HG03135 (cell line): Measurements from ENCODE around the gene CLK2.
"Not testable (repeated sequence)": the region's sequence is repeated elsewhere in the genome, so short reads cannot be mapped to it uniquely, and the experiment has no call there.

Experiments used
- ATAC-seq: cut with Tn5 transposase; IDR thresholded peaks from one replicate; pipeline ENCODE4 v1.9.1; 2021; ENCODE audit warnings: mild to moderate bottlenecking, moderate library complexity; ENCODE audit not compliant: unreplicated experiment

CLK2 gene

DNA sequence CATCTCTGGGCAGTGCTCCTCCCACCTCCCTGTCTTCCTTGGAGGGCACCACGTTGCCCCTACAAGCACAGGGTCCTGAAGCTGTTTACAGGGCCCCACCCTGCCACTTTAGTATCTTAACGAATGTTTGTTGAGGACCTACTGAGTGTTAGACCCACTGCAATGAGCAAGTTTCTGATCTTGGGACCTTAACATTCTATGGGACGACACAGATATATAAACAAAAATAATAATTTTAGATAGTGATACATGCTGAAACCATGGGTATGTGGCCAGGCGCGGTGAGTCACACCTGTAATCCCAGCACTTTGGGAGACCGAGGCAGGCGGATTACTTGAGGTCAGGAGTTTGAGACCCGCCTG is 28.2 kb downstream of the CLK2 start:
- peak; percentile 11 for ATAC-seq

DNA sequence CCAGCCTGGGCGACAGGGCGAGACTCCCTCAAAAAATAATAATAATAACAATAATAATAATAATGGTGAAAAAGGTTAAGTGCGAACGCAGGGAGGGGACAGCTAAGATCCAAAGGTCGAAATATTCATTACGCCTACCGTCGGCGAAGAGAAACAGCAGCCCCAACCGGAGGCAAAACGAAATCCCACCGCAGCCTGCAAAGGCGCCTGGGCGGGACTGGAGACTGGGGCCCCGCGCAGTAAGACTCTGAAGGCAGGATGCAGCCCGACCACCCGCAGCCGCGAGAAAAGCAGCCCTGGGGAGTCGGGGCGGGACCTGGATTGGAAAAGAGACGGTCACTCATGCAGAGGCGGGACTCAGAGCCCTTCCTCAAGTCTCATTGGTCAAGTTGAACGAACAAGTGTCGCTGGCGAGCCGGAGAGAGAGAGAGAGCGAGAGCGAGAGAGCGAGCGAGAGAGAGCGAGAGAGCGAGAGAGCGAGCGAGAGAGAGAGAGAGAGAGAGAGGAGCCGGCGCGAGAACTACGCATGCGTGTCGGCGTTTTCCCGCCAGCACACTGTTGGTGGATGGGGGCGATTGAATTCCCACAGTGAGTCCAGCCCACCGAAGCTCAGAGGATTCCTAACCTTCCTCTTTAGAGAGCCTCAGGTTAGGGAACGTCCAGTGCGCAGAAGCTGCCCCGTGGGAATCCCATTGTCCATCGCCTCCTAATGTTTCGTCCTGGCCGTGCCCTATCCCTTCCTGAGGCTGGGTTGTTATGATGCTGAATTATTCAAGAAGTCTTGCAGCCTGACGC is 28.7 kb downstream of the CLK2 start:
- ATAC-seq: peak; percentile 87

DNA sequence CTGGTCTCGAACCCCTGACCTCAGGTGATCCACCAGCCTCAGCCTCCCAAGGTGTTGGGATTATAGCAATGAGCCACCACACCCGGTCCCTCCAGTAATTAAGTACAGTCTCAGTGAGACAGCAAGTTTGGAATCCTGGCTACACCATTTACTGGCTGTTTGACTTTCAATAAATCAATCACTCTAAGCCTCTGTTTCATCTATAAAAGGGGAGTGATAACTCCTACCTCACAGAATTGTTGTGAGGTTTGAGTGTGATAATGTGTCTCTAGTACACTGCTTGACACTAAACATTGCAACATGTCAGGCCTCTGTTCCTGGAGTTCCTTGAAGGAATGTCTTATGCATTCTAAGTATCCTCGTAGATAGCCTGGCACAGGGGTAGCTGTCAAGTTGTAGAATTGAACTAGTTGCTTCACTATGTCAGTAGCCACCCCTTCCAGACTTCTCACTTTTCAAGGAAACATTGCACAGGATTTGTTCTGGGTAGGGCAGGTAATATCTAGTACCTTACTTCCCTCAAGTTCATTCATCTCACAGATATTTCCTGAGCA is 30.4 kb downstream of the CLK2 start:
- ATAC-seq: no peak

DNA sequence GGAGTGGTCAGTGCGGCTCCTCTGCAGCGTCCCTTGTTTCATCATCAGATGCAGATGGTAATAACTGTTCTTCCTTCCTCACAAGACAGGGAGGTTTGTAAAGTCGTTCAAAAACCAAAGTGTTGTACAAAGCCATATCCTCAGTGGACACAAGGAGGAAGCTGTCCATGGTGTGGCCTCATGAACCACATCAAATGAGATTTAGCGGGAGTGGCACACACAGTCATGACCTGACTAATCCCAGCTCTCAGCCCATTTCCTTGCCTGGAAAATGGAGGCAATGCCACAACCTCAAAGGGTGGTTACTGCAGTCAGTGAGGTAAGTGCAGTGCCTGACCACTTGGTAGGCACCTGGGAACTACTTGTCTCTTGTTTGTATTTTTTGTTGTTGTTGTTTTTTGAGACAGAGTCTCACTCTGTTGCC is 31.5 kb downstream of the CLK2 start:
- no peak for ATAC-seq

DNA sequence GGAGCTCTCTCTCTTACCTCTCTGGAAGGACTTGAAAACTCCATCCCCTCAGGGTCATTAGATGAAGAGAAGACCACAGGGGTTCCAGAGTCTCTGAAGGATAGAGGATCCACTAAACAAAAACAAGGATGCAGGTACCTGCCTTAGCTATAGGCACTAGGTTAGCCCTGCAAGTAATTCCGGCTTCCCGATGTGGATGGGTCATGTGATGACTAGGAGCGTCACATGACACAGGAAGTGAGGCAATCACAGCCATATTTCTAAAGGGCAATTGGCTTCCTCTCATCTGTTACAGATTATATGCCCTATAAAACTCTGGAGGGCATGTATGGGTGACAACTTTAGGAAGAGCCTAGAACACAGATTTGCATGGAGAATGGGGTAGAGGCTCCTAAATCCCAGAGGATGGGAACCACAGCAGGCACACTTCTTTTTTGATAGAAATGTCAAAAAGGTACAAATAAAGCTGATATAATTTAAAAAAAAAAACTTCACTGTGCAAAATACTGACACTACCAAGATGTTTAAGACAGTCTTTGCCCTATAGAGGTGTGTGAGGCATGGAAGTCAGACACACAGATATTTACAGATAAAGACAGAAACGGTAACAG is 32.1 kb downstream of the CLK2 start:
- no peak for ATAC-seq

DNA sequence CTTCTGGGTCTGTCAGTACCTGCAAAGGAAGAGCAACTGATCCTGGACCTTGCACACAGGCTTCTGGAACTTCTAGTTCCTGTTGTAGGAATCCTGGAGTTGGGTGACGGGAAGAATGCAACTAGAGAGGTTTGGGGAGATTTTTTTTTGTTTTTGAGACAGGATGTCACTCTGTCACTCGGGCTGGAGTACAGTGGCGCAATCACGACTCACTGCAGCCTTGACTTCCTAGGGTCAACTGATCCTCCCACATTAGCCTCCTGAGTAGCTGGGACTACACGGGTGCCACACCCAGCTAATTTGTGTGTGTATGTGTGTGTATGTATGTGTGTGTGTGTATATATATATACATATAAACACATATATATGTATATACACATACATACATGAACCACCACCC is 36.9 kb downstream of the CLK2 start:
- ATAC-seq: no peak

DNA sequence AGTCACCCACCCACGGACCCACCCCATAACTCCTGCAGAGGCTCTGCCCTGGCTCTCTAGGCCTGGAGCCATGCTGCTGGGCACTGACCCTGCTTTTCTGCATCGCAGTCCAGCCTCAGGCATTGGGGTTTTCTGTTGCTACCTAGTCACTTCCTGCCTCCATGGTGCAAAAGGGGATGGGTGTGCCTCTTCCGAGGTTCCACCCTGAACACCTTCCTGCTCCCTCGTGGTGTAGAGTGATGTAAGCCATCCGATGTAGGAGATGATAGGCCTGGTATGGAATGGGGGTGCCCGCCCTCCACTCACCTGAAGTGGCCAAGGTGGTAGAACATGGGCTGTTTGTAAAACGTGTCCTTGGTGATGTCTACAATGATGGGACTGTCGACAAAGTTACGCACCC is 37.9 kb downstream of the CLK2 start:
- not testable (repeated sequence) for ATAC-seq

DNA sequence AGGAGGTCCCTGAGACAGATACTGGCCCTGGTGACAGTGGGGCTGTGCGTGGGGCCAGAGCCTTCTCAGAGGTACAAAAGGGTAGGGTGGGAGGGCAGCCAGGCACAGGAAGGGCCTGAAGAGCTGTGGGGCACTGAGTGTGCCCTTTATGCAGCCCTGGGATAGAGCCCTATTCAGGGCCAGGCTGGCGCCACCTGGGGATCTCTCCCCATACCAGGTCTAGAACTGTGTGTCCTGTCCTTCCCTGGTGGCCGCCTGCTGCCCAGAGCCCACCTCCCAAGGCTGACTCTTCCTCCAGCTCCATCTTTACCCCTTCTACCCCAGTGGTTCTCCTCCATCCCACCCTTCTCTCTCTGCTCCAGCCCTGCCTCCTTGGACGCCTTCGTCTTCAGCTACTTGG is 39.8 kb downstream of the CLK2 start:
- ATAC-seq: not testable (repeated sequence)

DNA sequence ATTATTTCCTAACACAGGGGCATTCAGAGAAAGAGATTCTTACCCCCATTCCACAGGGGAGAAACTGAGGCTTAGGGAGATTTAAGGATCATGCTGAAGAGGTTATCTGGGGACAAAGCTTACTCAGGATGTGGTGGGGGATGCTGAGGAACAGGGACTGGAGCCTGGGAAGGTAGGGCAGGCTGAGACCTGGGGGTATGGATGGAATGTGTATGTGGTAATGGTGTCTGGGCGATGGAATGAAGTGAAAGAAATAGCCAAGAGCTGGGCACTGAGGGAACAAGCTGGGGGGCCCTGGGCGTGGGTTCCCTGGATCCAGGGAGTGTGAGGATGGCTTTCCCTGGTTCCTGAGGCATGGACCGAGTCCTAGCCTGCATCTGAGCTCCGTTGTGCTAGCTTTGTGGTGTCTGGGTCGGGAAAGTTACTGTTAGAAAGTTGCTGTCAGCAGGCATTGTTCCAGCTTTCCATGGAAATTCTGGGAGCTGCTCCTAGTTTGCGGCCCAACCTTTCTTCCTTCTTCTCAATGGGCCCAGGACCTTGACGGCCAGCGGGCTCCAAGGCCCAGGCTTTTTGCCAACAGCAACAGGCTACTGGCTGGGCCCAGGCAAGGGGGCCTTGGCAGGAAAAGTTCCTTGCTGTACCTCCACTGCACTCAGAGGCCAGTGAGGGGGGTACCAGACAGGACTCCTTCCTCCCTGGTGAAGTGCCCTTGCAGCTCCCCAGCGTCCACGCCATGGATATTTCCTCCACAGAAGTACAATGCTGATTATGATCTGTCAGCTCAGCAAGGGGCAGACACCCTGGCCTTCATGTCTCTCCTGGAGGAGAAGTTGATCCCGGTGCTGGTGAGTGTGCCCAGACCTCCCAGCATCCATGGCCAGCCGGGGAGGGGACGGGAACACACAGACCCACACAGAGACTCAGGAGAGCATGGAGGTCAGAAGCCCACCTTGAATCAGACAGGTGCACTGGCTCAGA is 41.0 kb downstream of the CLK2 start:
- not testable (repeated sequence) for ATAC-seq

DNA sequence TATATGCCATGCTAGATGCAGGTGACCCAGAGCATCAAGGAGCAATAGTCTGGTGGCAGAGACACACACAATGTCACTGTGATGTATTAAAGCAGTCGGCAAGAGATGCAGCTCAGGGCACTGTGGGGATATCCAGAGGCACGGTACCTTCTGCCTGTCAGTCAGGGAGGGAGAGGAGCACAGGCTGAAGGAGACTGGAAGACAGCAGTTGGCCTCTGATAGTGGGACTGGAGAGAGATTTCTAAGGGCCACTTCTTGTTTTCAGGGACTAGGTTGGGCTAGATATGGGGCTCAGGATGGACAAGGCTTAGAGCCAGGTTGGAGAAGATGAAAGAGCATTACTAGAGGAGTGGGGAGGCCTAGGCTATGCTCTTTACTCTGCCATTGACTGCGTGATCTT is 42.0 kb downstream of the CLK2 start:
- not testable (repeated sequence) for ATAC-seq

DNA sequence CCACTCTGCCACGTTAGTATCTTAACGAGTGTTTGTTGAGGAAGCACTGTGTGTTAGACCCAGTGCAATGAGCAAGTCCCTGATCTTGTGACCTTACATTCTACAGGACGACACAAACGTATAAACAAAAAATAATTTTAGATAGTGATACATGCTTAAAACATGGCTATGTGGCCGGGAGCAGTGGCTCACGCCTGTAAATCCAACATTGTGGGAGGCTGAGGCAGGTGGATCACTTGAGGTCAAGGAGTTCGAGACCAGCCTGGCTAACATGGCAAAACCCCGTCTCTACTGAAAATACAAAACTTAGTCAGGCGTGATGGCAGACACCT is 45.2 kb downstream of the CLK2 start:
- no peak for ATAC-seq

DNA sequence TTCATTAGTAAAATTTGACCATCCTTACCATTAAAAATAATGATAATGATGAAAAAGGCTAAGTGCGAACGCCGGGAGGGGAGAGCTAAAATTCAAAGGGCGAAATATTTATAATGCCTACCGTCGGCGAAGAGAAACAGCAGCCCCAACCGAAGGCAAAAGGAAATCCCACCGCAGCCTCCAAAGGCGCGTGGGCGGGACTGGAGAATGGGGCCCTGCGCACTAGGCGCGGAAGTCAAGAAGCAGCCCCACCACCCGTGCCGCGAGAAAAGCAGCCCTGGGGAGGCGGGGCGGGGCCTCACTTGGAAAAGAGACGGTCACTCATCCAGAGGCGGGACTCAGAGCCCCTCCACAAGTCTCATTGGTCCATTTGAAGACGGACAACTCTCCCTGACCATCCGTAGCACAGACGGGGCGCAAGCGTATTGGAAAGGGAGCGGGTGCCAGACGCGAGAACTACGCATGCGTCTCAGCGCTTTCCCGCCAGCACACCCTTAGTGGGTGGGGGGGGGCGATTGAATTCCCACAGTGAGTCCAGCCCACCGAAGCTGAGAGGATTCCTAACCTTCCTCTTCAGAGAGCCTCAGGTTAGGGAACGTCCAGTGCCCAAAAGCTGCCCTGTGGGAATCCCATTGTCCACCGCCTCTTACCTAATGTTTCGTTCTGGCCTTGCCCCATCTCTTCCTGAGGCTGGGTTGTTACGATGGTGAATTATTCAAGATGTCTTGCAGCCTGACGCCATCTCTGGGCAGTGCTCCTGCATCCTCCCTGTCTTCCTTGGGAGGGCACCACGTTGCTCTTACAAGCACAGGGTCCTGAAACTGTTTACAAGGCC is 45.8 kb downstream of the CLK2 start:
- ATAC-seq: peak; percentile 90

DNA sequence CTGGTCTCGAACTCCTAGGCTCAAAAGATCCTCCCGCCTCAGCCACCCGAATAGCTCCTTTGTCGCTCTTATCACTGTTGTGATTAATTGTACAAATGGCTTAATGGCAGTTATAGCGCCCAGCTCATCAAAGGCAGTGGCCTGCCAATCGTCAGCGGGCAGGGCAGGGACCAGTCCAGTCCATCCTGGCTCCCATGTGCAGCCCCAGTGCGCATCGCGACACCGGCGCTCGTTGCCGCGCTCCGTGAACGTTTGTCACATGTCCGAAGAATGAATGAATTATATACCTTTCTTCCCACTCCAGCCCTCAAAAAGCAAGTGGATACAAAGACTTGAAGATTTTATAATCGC is 46.4 kb downstream of the CLK2 start:
- ATAC-seq: no peak

DNA sequence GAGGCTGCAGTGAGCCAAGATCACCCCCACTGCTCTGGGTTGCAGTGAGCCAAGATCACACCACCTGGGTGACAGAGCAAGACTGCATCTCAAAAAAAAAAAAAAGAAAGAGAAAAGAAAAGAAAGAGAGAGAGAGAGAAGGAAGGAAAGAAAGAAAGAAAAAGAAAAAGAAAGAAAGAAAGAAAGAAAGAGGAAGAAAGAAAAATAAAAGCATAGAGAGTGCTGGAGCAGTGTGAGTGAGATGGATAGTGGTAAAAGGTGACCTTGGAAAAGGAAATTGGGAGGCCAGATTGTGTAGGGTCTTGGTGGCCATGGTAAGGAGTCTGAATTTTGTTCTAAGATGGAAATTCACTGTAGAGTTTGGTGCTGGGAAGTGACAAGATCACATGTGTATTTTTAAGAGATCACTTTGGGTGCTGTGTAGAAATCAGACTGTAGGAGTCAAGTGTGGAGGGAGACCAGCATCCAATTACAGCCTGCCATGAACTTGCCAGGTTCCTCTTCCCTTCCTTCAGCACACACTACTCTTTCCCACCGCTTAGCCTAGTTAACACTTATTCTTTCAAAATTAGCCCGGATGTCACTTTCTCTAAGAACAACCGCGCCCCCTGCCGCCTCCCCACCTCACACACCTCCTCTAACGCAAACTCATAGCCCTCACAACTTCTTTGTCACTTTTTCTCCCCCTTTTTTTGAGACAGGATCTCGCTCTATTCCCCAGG is 47.0 kb downstream of the CLK2 start:
- no peak for ATAC-seq

DNA sequence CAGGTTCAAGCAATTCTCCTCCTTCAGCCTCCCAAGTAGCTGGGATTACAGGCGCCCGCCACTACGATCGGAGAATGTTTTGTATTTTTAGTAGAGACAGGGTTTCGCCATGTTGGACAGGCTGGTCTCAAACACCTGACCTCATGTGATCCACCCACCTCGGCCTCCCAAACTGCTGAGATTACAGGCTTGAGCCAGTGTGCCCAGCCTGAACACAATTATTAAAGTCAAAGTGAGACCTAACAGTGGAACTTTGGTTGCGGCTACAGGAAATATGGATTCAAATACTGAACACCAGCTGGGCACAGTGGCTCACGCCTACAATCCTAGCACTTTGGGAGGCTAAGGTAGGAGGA is 47.9 kb downstream of the CLK2 start:
- ATAC-seq: not testable (repeated sequence)

DNA sequence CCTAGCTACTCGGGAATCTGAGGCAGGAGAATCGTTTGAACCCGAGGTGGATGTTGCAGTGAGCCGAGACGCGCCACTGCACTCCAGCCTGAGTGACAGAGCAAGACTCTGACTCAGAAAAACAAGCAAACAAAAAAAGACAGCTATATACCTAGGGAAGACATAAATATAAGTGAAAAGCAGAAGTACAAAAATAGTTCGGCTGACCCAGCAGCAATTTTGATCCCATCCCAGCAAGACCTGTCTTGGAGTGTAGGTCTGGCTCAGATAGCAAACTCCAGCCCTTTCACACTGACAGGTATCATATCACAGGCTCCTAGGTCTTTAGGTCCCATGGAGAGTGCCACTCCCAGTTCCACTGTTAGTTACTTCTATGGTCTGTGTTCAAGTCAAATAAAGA is 50.3 kb downstream of the CLK2 start:
- no peak for ATAC-seq

DNA sequence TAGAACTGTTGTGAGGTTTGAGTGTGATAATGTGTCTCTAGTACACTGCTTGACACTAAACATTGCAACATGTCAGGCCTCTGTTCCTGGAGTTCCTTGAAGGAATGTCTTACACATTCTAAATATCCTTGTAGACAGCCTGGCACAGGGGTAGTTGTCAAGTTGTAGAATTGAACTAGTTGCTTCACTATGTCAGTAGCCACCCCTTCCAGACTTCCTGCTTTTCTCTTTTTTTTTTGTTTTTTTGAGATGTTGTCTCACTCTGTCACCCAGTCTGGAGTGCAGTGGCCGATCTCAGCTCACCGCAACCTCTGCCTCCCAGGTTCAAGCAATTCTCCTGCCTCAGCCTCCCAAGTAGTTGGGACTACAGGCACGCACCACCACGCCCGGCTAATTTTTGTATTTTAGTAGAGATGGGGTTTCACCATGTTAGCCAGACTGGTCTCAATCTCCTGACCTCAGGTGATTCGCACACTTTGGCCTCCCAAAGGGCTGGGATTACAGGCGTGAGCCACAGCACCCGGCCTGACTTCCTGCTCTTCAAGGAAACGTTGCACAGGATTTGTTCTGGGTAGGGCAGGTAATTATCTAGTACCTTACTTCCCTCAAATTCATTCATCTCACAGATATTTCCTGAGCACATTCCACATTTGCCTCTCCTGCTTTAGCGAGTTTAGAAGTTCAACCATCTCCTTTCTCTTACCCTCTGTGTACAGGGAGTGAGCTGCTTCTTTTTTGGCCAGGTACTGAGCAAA is 52.9 kb downstream of the CLK2 start:
- not testable (repeated sequence) for ATAC-seq

DNA sequence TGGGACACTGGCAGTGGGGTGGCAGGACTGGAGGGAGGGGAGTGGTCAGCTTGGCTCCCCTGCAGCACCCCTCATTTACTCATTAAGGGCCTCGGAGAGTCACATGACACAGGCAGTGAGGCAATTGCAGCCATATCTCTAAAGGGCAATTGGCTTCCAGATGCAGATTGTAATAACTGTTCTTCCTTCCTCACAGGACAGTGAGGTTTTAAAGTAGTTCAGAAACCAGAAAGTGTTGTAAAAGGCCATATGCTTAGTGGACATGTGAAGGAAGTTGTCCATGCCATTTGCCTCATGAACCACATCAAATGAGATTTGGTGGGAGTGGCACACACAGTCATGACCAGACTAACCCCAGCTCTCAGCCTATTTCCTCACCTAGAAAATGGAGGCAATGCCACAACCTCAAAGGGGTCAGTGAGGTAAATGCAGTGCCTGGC is 53.7 kb downstream of the CLK2 start:
- ATAC-seq: no peak
